K562 (cell line): ENCODE results near the gene PLA2G15. TPM values are rescaled to one million over a fixed set of nuclear protein-coding genes. Genes with fewer than 3 reads are reported as not detected.

ENCODE experiments used
- ATAC-seq: fragments of 200-7000 bp; cut with Tn5 transposase; 3 replicates; pipeline ENCODE4 v1.9.1; 2020; ENCODE audit warnings: moderate library complexity
- BruUV-seq: library from RNA; stranded (reverse); fragments of 400-500 nt; replicated peaks from 2 replicates; lab custom pipeline; 2021; lab: Mats Ljungman, UMichigan
- CTCF ChIA-PET: fragments of 300-600 bp; formaldehyde crosslinking; extraction: SDS; loops from one replicate; lab custom pipeline; 2021; ENCODE audit warnings: low intra/inter-chr PET ratio; lab: Yijun Ruan, JAX
- POLR2A ChIA-PET: fragments of 300-600, 350-650 bp; sonication (Branson Sonifier 250); formaldehyde crosslinking; extraction: SDS; loops from one replicate; lab custom pipeline; 2021; ENCODE audit warnings: antibody characterized with exemption, inconsistent platforms; lab: Yijun Ruan, JAX
- DNase-seq, 4 experiments: peaks; one replicate each; pipeline versions ENCODE4 v3.0.0 to v3.0.0-alpha.2; 2011 to 2018; ENCODE audit warnings: low spot score in 3 of 4, mixed read lengths in 3 of 4; ENCODE audit errors: extremely low read depth in 1 of 4
- FAIRE-seq: peaks from 2 replicates; lab custom pipeline; 2011; peaks lifted over from hg19 to GRCh38; lab: Jason Lieb, UNC
- H2AFZ ChIP-seq: 2 replicates; pipeline ENCODE4 v1.6.0; 2011; ENCODE audit warnings: low read depth, low read length, control low read depth, inconsistent platforms
- H3K27ac ChIP-seq: fragments of 200-600 bp; 3 replicates; pipeline ENCODE4 v1.8.0; 2011; ENCODE audit warnings: low read depth, mild to moderate bottlenecking, control low read depth, inconsistent platforms, low read length, moderate library complexity, mixed read lengths; ENCODE audit errors: extremely low read depth
- H3K27me3 ChIP-seq, 2 experiments: fragments of 300-600 bp in 1 of 2; 2 replicates in 1 of 2; 3 replicates in 1 of 2; pipeline versions ENCODE4 v1.6.0 to v1.8.0; 2011; ENCODE audit warnings: inconsistent platforms in 2 of 2, low read length in 2 of 2, mild to moderate bottlenecking in 1 of 2, mixed read lengths in 1 of 2, moderate library complexity in 1 of 2; ENCODE audit not compliant: control insufficient read depth in 2 of 2, insufficient read depth in 2 of 2
- H3K36me3 ChIP-seq: fragments of 300-600 bp; 3 replicates; pipeline ENCODE4 v1.8.0; 2011; ENCODE audit warnings: mild to moderate bottlenecking, low read length, inconsistent platforms; ENCODE audit not compliant: control insufficient read depth, insufficient read depth
- H3K4me1 ChIP-seq, 2 experiments: fragments of 200-600 bp in 1 of 2; replicated peaks in 1 of 2; 2 replicates in 1 of 2; 3 replicates in 1 of 2; pipeline versions ENCODE4 v1.5.1 to v1.8.0; 2011; ENCODE audit warnings: inconsistent platforms in 2 of 2, low read length in 2 of 2, mild to moderate bottlenecking in 1 of 2, mixed read lengths in 1 of 2, moderate library complexity in 1 of 2; ENCODE audit not compliant: control insufficient read depth in 2 of 2, insufficient read depth in 2 of 2
- H3K4me2 ChIP-seq: 2 replicates; pipeline ENCODE4 v1.6.1; 2011; ENCODE audit warnings: low read length, control low read depth, inconsistent platforms, mixed read lengths; ENCODE audit not compliant: insufficient read depth
- H3K4me3 ChIP-seq: fragments of 200-600 bp; sonication (generic), shearing (Covaris generic); 2 replicates; pipeline ENCODE4 v1.5.1; 2016; ENCODE audit warnings: control low read depth, inconsistent platforms
- H3K79me2 ChIP-seq: fragments of 200-600 bp; 3 replicates; pipeline ENCODE4 v1.8.0; 2011; ENCODE audit warnings: low read length, inconsistent platforms; ENCODE audit not compliant: control insufficient read depth, insufficient read depth
- H3K9ac ChIP-seq, 2 experiments: 2 replicates each; pipeline versions ENCODE4 v1.6.0 to v1.6.1; 2011; ENCODE audit warnings: low read depth in 2 of 2, low read length in 2 of 2, control low read depth in 1 of 2, inconsistent platforms in 1 of 2, mild to moderate bottlenecking in 1 of 2, mixed read lengths in 1 of 2; ENCODE audit not compliant: insufficient read depth in 1 of 2
- H3K9me1 ChIP-seq: one replicate; pipeline ENCODE4 v1.6.0; 2011; ENCODE audit warnings: inconsistent platforms, mild to moderate bottlenecking, low read length, moderate library complexity; ENCODE audit not compliant: control insufficient read depth, insufficient read depth
- H3K9me3 ChIP-seq: replicated peaks from 2 replicates; pipeline ENCODE4 v1.5.1; 2011; ENCODE audit warnings: low read depth, low read length, inconsistent platforms; ENCODE audit not compliant: control insufficient read depth, insufficient read depth
- H4K20me1 ChIP-seq: replicated peaks from 2 replicates; pipeline ENCODE4 v1.6.1; 2011; ENCODE audit warnings: low read length, inconsistent platforms, mixed read lengths; ENCODE audit not compliant: control insufficient read depth, insufficient read depth
- POLR2G ChIP-seq: fragments of 200-400 bp; formaldehyde crosslinking; IDR thresholded peaks from 2 replicates; pipeline ENCODE4 v1.6.1; 2017; ENCODE audit warnings: low read depth, mild to moderate bottlenecking, antibody characterized with exemption, low read length, moderate library complexity
- RBM22 ChIP-seq: fragments of 200-400 bp; formaldehyde crosslinking; IDR thresholded peaks from 2 replicates; pipeline ENCODE4 v1.6.1; 2018; ENCODE audit warnings: low read length, low read depth; ENCODE audit not compliant: poor library complexity, severe bottlenecking
- SUPT5H ChIP-seq: fragments of 450-650 bp; IDR thresholded peaks from 2 replicates; pipeline ENCODE4 v1.6.1; 2016
- ZBTB33 ChIP-seq: sonication (generic); formaldehyde crosslinking; IDR thresholded peaks from 2 replicates; pipeline ENCODE4 v1.8.1; 2023; ENCODE audit warnings: mild to moderate bottlenecking, missing genetic modification reagents
- ZNF518B ChIP-seq: fragments of 250-450 bp; sonication (Bioruptor Pico); IDR thresholded peaks from 2 replicates; pipeline ENCODE4 v1.5.0; 2021; ENCODE audit warnings: mild to moderate bottlenecking, moderate library complexity
- WGBS: fragments of 100-300 bp; shearing (Covaris generic); methylation state at CpG from one replicate; pipeline ENCODE4 v1.1.6; 2016; ENCODE audit warnings: low coverage, mixed read lengths; ENCODE audit not compliant: insufficient coverage; ENCODE audit errors: missing lambda C conversion rate; 5-methylcytosine and 5-hydroxymethylcytosine counted together
- in situ Hi-C: fragments of 300-500 bp; cut with MboI; formaldehyde crosslinking; loops from 4 replicates; pipeline ENCODE4 v1.15.0; 2018; ENCODE audit warnings: inconsistent platforms, mixed read lengths
- intact Hi-C: fragments of 100-400 bp; cut with micrococcal nuclease; formaldehyde crosslinking; loops from 2 replicates; pipeline ENCODE4 v1.14.2; 2022
- polyA plus RNA-seq, 8 experiments: library from polyadenylated mRNA; depleted of rRNA in 4 of 8; stranded (reverse) in 5 of 8; unstranded in 3 of 8; fragments of >200 nt; fragmentation: Nextera tagmentation in 2 of 8; fragmentation: Illumina TruSeq in 1 of 8; extraction: Ambion mirVana in 2 of 8; extraction: Trizol in 1 of 8; gene quantifications; 2 replicates each; pipeline versions ENCODE4 v1.2.1 to v1.2.3, GENCODE V29; 2011 to 2014; ENCODE audit warnings: inconsistent platforms in 1 of 8, missing spikeins in 1 of 8
- total RNA-seq, 7 experiments: library from RNA; depleted of rRNA in 6 of 7; stranded (reverse); fragments of >200 nt in 6 of 7; fragmentation: Illumina TruSeq in 2 of 7; extraction: Trizol in 2 of 7; gene quantifications; 2 replicates each; pipeline versions ENCODE4 v1.2.1 to v1.2.3, GENCODE V29; 2011 to 2021; ENCODE audit warnings: low replicate concordance in 1 of 7

Gene PLA2G15
- total and polyA plus RNA-seq, 9 of the 15 experiments (the other 6 are each of a cell fraction or from before 2014, with no cell fraction given) = 0.42 to 8.6 (median 4.8) TPM

GRCh38 chr16:68232335-68232734 is 12.8 kb upstream of the PLA2G15 start:
- H2AFZ ChIP-seq = no peak overlapping the region
- H3K27me3 ChIP-seq = no peaks in the 10 kb centered on the region
- H3K9me3 ChIP-seq = peaks cover 3% of the 10 kb centered on the region; the same call in 1 of the 2 replicates
- ChIA-PET CTCF (no interaction called here), POLR2A (interaction anchor here (0.5 to 0.6 kb wide), 2 partner anchors 14 to 52 kb away, joined by 3 read pairs; no protein-coding TSS in a partner anchor)
- intact Hi-C loops = no loop called here
- BruUV-seq = no TSS peak
- peaks cover 0 to 13% of the 10 kb centered on the region in 2 experiments; a peak in 1 of 5 replicates for H3K4me1 ChIP-seq
- H3K4me3 ChIP-seq = no peak overlapping the region
- WGBS = 86% methylated on average over 15 of the region's 16 CpGs
- no peaks in the 10 kb centered on the region for H3K9me1 ChIP-seq
- no peak overlapping the region for H3K4me2 ChIP-seq
- ATAC-seq = no peak
- DNase-seq = no peak
- H3K79me2 ChIP-seq = no peaks in the 10 kb centered on the region; the same call in 2 of the 3 replicates
- no peaks in the 10 kb centered on the region; the same call in 1 of the 2 replicates for H4K20me1 ChIP-seq
- TF ChIP-seq ZNF518B (CRISPR knock-in tag) (no peak), SUPT5H (peak; percentile 30; the same call in 1 of the 2 replicates), RBM22 (peak; percentile 88), ZBTB33 (CRISPR knock-in tag) (peak; percentile 88), POLR2G (peak; percentile 66)
- no peak overlapping the region for H3K27ac ChIP-seq
- no peak for FAIRE-seq
- peaks cover 45% of the 10 kb centered on the region; the same call in 2 of the 3 replicates for H3K36me3 ChIP-seq
- in situ Hi-C loops = no loop called here
- peak overlapping the region in 1 of 2 experiments; percentile 19; a peak in 1 of 4 replicates for H3K9ac ChIP-seq
